Measurements from ENCODE around the gene FIBP. TPM values are rescaled to one million over a fixed set of nuclear protein-coding genes. Genes with fewer than 3 reads are reported as not detected.

FIBP gene
- total RNA-seq, 3 donors from 2014 or later = 72.8 to 86.1 (median 83.9) TPM

DNA sequence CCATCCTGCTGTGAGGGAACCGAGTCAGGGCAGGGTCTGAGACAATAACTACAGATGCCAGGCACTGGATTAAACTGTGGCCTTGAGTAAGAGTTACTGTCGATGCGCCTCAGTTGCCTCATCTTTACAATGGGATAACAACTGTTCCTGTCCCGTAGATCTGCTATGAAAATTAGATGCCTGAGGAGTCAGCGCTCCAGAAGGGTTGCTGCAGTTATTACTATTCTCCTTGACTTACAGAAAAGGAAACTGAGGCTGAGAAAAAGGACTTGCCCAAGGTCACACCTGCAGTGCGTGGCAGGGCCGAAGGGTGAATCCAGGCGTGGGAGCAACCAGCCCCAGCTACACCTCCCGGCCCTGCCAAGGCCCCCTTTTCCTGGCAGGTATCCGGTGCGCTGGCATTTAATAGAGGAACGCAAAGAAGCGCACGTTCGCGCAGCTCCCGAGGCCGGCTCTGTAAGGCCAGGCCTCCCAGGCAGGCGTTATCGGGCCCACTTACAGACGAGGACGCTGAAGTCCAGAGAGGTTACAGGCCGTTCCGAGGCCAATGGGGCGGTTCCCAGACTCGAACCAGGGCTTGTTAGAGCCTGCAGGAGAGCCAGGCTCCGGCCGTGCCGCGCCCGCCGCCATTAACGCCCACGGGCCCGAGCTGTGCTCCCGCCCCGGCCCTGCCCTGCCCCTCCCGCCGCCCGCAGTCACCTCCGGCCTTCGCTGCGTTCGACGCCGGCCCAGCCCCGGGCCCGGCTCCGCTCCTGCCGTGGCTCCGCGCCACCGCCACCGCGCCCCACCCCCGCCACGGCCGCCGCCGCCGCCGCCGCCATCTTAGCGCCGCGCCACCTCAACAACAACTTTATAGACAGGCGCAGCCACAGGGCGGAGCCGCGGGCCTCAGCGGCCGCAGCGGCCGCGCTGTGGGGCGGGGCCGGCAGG is 30.2 kb upstream of the FIBP start, which contains the start of gene C11orf68:
Gene C11orf68, minus strand, starts transcription at position 852 of the 930 bp plus-strand sequence. Its CDS starts 31 bp downstream, at position 821.
- DNase-seq (no peak), ATAC-seq (peak; percentile 72 to 76)
- Mint-ChIP-seq H3K36me3 (ENCODE audit: insufficient read depth) (peaks cover 8% of the 10 kb centered on the region), H3K4me3 (peak within 1 kb of the TSS; percentile 92), H3K9me3 (no peaks in the 10 kb centered on the region), H3K27me3 (ENCODE audit: low read depth) (no peaks in the 10 kb centered on the region), H3K4me1 (ENCODE audit: low read depth) (peaks cover 45% of the 10 kb centered on the region)

DNA sequence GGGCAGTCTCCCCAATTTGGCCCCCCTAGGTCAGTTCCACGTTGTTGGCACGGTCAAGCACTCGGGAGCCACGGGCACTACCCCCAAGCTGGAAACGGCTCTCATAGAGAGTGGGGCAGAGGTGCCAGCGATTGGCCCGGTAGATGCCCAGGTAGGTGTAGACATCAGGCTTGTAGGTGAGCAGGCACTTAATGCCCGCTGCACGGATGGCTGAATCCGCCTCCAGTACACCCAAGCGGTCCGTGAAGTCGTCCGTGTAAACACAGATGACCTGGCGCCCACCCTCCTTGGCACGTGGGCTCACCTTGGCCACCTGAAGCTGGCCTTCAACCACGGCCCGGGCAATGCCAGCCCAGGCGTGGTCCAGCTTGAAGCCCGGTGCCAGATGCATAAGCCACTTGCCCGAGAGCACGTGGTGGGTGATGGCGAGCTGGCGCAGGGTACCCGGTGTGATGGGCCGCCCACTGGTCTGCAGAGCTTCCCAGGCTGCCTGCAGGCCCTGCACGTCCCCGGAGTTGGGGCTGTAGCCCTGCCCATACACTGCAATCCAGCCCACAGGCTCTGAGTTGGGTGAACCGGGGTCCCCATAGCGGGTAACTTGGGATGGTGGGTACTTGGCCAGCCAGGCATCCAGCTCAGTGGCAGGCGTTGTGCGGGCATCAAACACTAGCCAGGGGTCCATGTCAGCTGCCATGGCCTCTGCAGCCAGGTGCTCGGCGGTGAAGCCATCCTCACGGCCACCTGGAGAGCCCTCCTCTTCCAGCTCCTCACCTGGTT is 29.4 kb upstream of the FIBP start:
- Mint-ChIP-seq H3K9me3 (no peaks in the 10 kb centered on the region), H3K36me3 (ENCODE audit: insufficient read depth) (peaks cover 3% of the 10 kb centered on the region), H3K4me3 (peak overlapping the region; percentile 87), H3K4me1 (ENCODE audit: low read depth) (peaks cover 41% of the 10 kb centered on the region), H3K27me3 (ENCODE audit: low read depth) (no peaks in the 10 kb centered on the region)
- DNase-seq (no peak), ATAC-seq (no peak)

DNA sequence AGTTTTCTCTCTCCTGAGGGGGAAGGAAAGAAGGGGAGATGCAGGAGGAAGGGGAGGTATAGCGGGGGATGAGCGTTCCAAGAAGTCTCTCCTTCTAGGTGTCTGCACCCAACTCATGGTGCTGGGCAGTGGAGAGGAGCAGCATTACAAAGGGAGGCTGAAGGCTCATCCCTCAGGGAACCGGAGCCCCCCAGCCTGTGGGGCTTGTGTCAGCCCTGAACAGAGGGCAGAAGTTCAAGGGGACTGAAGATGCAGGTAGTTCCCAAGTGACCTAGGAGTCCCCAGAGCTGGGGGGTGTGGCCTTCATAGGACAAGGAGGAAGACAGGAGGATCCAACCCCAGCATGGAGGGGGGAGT is 28.8 kb upstream of the FIBP start:
- no peaks in the 10 kb centered on the region for H3K9me3 Mint-ChIP-seq
- DNase-seq = no peak
- peak overlapping the region; percentile 87 for H3K4me3 Mint-ChIP-seq
- ATAC-seq = no peak
- peaks cover 36% of the 10 kb centered on the region for H3K4me1 Mint-ChIP-seq (ENCODE audit: low read depth)
- no peaks in the 10 kb centered on the region for H3K36me3 Mint-ChIP-seq (ENCODE audit: insufficient read depth)
- no peaks in the 10 kb centered on the region for H3K27me3 Mint-ChIP-seq (ENCODE audit: low read depth)

DNA sequence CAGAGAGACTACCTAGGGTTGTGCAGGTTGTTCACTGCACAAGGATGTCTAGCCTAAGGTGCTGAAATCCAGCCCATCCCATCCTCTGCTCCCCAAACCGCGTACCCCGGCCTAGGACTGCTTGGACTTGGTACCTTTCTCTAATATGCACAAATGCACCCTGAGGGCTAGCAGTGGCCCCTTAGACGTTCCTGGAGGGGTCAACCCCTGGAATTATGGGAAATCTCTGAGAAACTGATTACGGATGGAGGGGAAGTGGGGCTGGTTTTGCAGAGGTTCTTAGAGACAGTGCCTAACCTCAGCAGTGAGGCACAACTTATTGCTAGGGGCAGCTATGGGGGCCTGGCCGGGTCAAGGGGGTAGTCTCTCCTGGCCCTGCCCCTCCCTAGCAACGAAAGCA is 28.1 kb upstream of the FIBP start:
- Mint-ChIP-seq H3K4me3 (peak overlapping the region; percentile 87), H3K36me3 (ENCODE audit: insufficient read depth) (no peaks in the 10 kb centered on the region), H3K27me3 (ENCODE audit: low read depth) (peaks cover 3% of the 10 kb centered on the region), H3K9me3 (no peaks in the 10 kb centered on the region), H3K4me1 (ENCODE audit: low read depth) (peaks cover 35% of the 10 kb centered on the region)
- DNase-seq (no peak), ATAC-seq (no peak)

DNA sequence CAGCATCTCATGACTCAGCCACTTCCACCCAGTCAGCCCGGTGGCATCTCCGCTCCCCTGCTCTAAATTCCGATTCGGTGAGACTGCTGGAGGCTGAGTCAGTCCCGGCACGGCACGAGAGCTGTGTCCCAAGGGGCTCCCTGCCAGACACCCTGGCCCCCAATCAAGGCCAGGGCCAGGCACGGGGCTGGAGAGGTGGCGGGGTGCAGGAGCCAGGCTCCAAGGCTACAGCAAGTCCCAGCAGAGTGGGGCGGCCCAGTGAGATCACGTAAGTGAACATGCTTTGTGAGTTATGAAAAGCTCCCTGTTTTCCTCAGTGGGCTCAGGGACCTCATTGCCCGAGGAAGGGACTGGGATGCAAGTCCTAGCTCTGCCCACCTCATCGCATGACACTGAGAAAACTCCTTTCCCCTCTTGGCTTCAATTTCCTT is 27.6 kb upstream of the FIBP start:
- Mint-ChIP-seq H3K27me3 (ENCODE audit: low read depth) (peaks cover 3% of the 10 kb centered on the region), H3K4me1 (ENCODE audit: low read depth) (peaks cover 34% of the 10 kb centered on the region), H3K36me3 (ENCODE audit: insufficient read depth) (no peaks in the 10 kb centered on the region), H3K4me3 (no peak overlapping the region), H3K9me3 (no peaks in the 10 kb centered on the region)
- DNase-seq = no peak
- no peak for ATAC-seq

DNA sequence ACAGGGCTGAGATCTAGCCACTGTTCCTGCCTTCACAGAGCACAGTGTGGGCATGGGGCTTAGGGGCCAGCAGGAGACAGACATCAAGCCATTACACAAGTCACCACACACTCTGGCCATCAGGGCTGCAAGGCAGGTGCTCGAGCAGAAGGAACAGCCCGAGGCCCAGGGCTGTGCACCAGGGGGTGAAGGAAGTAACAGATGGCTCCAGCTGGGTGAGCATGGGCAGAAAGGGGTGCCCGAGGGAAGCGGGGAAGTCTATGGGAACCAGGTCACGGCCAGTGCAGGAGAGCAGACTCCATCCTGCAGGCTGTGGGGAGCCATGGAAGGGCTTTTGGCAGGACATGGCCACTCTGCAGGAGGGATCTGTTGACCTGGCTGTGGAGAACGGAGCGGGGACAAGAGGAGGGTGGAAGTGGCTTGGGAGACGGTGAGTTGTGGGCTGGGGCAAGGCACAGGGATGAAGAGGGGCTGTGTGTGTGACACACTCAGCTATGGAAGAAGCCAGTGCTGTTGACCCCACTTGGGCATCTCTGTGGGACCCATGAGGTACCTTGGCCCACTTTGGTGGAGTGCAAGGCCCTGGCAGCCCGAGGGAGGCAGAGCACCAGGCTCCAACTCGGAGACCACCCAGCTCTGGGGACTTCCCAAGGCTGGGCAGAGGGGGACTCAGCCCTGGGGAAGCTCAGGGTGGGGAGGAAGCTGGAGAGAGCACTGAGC is 27.0 kb upstream of the FIBP start:
- Mint-ChIP-seq H3K9me3 (no peaks in the 10 kb centered on the region), H3K27me3 (ENCODE audit: low read depth) (peaks cover 3% of the 10 kb centered on the region), H3K4me1 (ENCODE audit: low read depth) (peaks cover 29% of the 10 kb centered on the region), H3K4me3 (no peak overlapping the region), H3K36me3 (ENCODE audit: insufficient read depth) (no peaks in the 10 kb centered on the region)
- DNase-seq (no peak), ATAC-seq (no peak)

DNA sequence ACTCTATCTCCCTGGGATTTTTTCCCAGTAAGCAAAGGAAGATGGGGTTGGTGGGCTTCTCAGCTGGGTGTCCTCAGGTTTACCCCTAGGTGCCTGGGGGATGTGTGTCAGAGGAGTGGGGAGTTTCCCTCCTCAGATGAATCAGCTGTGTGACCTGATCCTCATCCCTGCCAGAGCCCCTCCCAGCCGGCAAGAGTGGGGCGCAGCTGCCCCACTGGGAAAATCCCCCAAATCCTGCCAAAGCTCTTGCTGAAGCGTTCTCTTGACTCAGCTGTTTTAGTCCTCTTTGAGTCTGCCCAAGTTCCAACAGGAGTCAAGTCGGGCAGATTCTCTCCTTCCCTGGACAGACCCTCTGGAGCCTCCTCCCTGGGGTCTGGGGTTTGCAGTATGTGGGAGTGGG is 24.6 kb upstream of the FIBP start:
- no peaks in the 10 kb centered on the region for H3K36me3 Mint-ChIP-seq (ENCODE audit: insufficient read depth)
- H3K4me1 Mint-ChIP-seq (ENCODE audit: low read depth) = peaks cover 27% of the 10 kb centered on the region
- H3K27me3 Mint-ChIP-seq (ENCODE audit: low read depth) = peaks cover 11% of the 10 kb centered on the region
- H3K9me3 Mint-ChIP-seq = no peaks in the 10 kb centered on the region
- DNase-seq = no peak
- ATAC-seq = no peak
- H3K4me3 Mint-ChIP-seq = no peak overlapping the region

DNA sequence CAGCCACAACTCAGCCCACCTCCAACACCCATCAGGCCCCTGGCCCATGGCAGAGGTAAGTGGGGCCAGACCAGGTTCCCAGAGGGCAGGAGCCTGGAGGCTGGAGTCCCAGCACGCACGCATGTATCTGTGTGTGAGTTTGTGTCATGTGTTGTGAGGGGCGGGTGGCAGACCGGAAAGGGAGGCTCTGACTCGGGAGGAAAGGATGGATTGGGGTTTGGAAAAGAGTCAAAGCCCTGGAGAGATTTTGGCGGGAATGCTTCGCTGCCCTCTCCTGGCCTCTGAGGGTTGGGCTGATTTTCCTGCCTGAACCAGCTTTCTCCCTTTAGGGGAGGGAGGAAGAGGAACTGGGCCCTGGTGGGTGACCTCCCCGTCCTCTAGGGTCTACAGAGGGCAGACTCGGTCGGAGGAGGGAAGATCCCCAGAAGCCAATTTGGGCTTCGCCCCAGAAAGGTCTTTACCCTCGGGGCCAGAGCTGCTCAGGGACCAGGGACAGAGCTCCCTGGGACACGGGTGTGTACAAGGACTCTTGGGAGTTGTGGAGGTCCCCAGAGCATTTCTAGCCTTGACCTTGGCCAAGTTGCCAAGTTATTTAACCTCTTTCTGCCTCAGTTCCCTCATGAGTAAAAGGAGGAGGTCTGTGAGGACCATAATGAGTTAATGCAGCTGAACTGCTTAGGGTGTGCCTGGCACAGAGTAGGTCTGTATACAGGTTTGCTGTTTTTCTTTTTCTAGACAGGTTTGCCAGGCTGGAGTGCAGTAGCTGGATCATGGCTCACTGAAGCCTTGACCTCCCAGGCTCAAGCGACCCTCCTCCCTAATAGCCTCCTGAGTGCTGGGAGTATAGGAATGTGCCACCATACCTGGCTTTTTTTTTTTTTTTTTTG is 23.7 kb upstream of the FIBP start:
- DNase-seq = no peak
- no peak overlapping the region for H3K4me3 Mint-ChIP-seq
- ATAC-seq = no peak
- no peaks in the 10 kb centered on the region for H3K9me3 Mint-ChIP-seq
- no peaks in the 10 kb centered on the region for H3K36me3 Mint-ChIP-seq (ENCODE audit: insufficient read depth)
- peaks cover 22% of the 10 kb centered on the region for H3K4me1 Mint-ChIP-seq (ENCODE audit: low read depth)
- H3K27me3 Mint-ChIP-seq (ENCODE audit: low read depth) = peaks cover 12% of the 10 kb centered on the region

DNA sequence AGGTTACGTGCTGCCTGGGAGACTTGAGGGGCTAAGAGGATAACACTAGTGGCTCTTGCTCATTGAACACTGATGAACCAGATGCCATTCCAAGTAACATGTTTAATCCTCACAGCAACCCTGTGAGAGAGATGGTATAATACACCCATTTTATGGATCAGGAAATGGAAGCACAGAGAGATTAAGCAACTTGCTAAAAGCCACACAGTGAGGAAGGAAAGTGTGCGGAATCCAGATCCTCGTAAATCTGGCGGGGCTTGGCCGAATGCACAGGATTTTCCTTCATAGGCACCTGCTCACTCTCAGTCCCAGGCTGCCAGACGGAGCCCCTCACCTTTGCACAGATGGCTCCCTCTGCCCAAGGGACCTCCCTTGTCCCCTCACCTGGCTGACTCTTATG is 19.6 kb upstream of the FIBP start:
- no peaks in the 10 kb centered on the region for H3K36me3 Mint-ChIP-seq (ENCODE audit: insufficient read depth)
- H3K27me3 Mint-ChIP-seq (ENCODE audit: low read depth) = peaks cover 17% of the 10 kb centered on the region
- no peak for DNase-seq
- H3K4me1 Mint-ChIP-seq (ENCODE audit: low read depth) = peaks cover 6% of the 10 kb centered on the region
- ATAC-seq = no peak
- no peaks in the 10 kb centered on the region for H3K9me3 Mint-ChIP-seq
- no peak overlapping the region for H3K4me3 Mint-ChIP-seq

DNA sequence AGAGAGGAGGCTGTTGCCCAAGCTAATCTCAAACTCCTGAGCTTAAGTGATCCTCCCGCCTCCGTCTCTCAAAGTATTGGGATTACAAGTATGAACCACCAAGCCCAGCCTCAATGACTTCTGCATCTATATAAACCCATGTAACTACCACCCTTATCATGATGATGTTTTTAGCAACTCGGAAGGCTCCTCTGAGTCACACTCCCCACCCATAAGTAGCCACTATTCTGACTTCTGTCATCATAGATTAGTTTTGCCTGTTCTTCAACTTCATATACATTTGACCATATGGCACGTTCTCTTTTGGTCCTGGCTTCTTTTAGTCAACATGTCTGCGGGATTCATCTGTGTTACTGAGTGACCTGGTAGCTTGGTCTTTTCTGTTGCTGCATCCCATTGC is 18.3 kb upstream of the FIBP start:
- Mint-ChIP-seq H3K4me3 (no peak overlapping the region), H3K27me3 (ENCODE audit: low read depth) (peaks cover 16% of the 10 kb centered on the region), H3K36me3 (ENCODE audit: insufficient read depth) (no peaks in the 10 kb centered on the region), H3K9me3 (no peaks in the 10 kb centered on the region), H3K4me1 (ENCODE audit: low read depth) (peaks cover 12% of the 10 kb centered on the region)
- ATAC-seq (no peak), DNase-seq (no peak)

DNA sequence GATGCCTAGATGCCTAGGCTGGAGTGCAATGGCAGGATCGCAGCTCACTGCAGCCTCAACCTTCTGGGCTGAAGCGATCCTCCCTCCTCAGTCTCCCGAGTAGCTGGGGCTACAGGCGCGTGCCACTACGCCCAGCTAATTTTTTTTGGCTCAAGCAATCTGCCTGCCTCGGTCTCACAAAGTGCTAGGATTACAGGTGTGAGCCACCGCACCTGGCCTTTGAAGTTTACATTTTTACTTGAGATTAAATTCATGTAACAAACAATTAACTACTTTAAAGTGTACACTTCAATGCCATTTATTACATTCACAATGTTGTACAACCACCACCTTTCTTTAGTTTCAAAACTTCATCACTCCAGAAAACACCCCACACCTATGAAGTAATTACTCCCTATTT is 15.4 kb upstream of the FIBP start:
- DNase-seq = no peak
- H3K9me3 Mint-ChIP-seq = no peaks in the 10 kb centered on the region
- H3K4me1 Mint-ChIP-seq (ENCODE audit: low read depth) = peaks cover 11% of the 10 kb centered on the region
- peaks cover 3% of the 10 kb centered on the region for H3K36me3 Mint-ChIP-seq (ENCODE audit: insufficient read depth)
- ATAC-seq = no peak
- peaks cover 6% of the 10 kb centered on the region for H3K27me3 Mint-ChIP-seq (ENCODE audit: low read depth)
- H3K4me3 Mint-ChIP-seq = no peak overlapping the region

DNA sequence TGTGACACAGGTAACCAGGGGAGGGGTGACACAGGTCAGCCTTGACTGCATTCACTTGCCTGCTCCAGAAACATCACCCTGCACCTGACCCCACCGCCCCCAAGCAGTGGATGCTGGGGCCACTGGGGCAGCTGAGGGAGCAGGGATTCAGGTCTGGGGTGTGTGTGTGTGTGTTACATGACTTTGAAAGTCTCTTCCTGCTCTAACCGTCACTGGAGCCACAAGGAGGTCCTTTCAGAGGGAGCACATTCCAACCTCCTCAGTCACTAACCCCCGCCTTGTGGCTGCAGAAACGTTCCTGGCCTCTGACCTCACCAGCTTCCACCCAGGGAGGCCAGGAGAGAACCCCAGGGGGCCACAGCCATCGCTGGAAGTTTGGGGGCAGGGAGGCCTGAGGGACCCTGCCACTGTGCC is 14.8 kb upstream of the FIBP start:
- Mint-ChIP-seq H3K4me3 (no peak overlapping the region), H3K4me1 (ENCODE audit: low read depth) (peaks cover 15% of the 10 kb centered on the region), H3K36me3 (ENCODE audit: insufficient read depth) (peaks cover 4% of the 10 kb centered on the region), H3K27me3 (ENCODE audit: low read depth) (peaks cover 6% of the 10 kb centered on the region), H3K9me3 (no peaks in the 10 kb centered on the region)
- DNase-seq (no peak), ATAC-seq (no peak)

DNA sequence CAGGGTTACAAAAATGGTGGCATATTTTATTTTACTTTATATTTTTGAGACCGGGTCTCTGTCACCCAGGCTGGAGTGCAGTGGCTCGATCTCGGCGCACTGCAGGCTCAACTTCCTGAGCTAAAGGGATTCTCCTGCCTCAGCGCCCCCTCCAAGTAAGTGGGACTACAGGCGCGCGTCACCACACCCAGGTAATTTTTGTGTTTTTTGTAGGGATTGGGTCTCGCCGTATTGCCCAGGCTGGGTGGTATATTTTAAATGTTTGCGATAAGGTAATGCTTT is 12.6 kb upstream of the FIBP start:
- no peak for DNase-seq
- no peak for ATAC-seq
- H3K36me3 Mint-ChIP-seq (ENCODE audit: insufficient read depth) = peaks cover 18% of the 10 kb centered on the region
- H3K9me3 Mint-ChIP-seq = no peaks in the 10 kb centered on the region
- peaks cover 28% of the 10 kb centered on the region for H3K4me1 Mint-ChIP-seq (ENCODE audit: low read depth)
- peak overlapping the region; percentile 70 for H3K4me3 Mint-ChIP-seq
- H3K27me3 Mint-ChIP-seq (ENCODE audit: low read depth) = peaks cover 2% of the 10 kb centered on the region
